NCI-H1436 (cell line): ENCODE data around the gene STMN3.

Experiments
- DNase-seq: peaks from one replicate; lab custom pipeline; 2025; lab: John Stamatoyannopoulos, UW

STMN3 gene

DNA sequence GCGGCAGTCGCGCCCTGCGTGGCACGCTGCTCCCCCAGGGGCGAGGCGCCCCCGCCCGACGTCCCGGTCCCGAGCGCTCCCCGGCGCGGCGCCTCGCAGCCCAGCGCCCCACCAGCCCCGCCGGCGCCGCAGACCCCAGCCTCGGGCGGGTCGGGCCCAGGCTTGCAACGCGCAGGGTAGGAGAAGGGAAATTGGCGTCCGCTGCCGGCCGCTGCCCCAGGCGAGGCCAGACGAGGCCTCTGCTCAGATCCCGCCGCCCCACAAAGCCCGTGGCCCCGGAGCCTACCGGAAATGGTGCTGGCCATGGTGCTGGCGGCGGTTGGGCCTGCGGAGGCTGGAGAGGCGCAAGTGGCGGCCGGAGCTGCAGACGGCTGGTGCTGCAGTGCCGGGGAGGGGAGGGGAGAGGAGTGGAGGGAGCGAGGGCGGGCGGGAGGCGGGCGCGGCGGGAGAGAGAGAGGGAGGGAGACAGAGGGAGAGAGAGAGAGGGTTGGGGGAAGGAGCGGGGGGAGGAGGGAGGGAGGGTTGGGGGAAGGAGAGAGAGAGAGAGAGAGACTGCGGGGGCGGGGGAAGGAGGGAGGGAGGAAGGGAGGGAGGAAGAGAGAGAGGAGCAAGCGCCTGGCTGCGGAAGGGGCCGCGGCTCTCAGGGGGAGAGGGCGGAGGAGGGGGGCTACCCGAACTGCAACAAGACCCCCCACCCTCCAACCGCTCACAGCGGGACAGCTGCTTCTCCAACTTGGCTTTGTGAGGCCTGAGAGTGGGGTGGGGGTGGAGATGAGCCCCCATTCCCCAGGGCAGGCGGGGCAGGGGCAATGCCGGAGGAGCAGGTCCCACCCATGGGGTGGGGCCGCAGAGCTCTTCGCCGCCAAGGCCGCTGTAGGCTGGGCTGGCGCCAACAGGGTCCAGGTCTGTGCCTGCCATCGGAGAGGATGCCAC lies at the start of gene STMN3:
TSS of gene STMN3 (minus strand) at position 384 of the 933 bp plus-strand sequence. CDS start at position 305, 79 bp downstream.
- DNase-seq = peak; percentile 88

- DNase-seq = no peak
Measured at GRCh38 chr20:63702036-63702665, 48.9 kb upstream of the STMN3 start.

GRCh38 chr20:63701329-63702035 lies 48.3 kb upstream of the STMN3 start:
- DNase-seq = no peak

- DNase-seq = no peak
Measured at GRCh38 chr20:63701051-63701328, 47.8 kb upstream of the STMN3 start.

GRCh38 chr20:63700199-63701050 lies 47.2 kb upstream of the STMN3 start:
- no peak for DNase-seq

DNA sequence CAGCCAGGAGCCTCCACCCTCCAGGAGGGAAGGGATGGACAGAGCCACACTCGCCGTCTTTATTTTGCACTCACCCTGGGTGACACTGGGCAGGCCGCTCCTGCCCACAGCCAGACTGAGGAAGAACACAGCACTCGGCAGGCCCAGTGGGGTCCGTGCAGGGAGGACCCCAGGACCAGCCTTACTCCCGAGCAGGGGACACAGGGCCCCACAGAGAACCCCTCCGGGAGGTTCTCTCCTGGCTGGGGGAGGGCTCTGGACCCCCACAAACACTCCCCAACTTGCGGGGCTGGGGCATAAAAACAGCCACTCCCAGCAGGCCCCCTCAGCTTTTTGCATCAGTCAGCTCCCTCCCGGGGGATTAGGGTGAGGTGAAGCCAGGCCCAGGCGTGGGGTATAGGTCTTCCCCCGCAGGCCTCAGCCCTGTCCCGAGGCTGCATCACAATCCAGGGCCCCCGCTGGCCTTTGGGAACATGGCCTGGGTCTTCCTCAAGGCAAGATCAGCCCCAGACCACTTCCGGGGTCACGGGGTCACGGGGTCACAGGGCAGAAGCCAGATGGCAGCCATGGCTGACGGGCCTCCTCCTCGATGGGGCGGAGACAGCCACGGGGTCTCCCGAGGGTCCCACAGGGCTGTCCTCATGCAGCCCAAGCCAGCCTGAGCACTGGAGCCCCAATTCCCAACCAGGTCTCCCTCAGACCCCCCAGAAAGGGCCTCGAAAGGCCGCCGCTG lies 46.4 kb upstream of the STMN3 start:
- no peak for DNase-seq

DNA sequence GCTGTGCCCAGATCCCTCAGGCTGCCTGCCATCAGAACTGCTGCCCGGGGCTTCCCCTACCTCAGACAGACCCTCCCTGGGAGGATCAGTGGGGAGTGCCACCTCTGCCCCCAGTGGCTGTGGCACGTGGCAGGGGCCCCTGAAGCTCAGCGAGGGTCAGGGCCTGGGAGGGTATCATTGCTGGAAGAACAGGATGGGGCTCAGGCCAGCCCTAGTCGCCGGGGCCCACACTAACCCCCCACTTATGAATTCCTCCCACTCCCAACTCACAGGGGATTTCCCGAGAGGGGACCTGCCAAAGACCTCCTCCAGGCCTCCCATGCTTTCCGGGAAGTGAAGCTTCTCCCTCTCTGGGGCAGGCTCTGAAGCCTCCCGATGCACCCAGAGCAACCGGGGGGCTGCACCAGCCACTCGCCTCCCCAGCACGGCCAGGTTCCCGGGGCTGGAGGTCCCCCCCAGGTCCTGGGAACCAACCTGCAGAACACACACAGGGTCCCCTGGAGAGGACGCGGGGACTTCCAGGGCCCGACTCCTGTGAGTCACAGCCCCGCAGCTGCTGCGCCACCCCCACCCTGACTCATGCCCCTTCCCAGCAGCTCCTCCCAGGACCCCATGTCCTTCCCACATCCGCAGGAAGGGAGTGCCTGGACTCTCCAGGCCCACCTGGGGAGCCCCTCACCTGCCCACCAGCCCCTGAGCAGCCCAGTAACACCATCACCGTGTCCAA lies 45.7 kb upstream of the STMN3 start:
- no peak for DNase-seq

DNA sequence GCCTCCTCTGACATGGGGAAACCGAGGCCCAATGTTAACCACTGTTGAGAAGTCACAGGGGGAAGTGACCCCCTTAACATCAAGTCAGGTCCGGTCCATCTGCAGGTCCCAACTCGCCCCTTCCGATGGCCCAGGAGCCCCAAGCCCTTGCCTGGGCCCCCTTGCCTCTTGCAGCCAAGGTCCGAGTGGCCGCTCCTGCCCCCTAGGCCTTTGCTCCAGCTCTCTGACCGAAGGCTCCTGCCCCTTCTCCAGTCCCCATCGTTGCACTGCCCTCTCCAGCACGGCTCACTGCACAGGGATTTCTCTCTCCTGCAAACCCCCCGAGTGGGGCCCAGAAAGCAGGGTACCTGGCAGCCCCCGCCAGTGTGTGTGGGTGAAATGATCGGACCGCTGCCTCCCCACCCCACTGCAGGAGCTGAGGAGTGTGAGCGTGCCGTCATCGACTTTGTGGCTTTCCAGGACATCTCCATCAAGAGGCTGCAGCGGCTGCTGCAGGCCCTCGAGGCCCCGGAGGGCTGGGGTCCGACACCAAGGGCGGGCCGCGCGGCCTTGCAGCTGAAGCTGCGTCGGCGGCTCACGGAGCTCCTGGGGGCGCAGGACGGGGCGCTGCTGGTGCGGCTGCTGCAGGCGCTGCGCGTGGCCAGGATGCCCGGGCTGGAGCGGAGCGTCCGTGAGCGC lies 44.8 kb upstream of the STMN3 start:
- no peak for DNase-seq

DNA sequence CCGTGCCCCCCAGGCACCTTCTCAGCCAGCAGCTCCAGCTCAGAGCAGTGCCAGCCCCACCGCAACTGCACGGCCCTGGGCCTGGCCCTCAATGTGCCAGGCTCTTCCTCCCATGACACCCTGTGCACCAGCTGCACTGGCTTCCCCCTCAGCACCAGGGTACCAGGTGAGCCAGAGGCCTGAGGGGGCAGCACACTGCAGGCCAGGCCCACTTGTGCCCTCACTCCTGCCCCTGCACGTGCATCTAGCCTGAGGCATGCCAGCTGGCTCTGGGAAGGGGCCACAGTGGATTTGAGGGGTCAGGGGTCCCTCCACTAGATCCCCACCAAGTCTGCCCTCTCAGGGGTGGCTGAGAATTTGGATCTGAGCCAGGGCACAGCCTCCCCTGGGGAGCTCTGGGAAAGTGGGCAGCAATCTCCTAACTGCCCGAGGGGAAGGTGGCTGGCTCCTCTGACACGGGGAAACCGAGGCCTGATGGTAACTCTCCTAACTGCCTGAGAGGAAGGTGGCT lies 44.2 kb upstream of the STMN3 start:
- no peak for DNase-seq

DNA sequence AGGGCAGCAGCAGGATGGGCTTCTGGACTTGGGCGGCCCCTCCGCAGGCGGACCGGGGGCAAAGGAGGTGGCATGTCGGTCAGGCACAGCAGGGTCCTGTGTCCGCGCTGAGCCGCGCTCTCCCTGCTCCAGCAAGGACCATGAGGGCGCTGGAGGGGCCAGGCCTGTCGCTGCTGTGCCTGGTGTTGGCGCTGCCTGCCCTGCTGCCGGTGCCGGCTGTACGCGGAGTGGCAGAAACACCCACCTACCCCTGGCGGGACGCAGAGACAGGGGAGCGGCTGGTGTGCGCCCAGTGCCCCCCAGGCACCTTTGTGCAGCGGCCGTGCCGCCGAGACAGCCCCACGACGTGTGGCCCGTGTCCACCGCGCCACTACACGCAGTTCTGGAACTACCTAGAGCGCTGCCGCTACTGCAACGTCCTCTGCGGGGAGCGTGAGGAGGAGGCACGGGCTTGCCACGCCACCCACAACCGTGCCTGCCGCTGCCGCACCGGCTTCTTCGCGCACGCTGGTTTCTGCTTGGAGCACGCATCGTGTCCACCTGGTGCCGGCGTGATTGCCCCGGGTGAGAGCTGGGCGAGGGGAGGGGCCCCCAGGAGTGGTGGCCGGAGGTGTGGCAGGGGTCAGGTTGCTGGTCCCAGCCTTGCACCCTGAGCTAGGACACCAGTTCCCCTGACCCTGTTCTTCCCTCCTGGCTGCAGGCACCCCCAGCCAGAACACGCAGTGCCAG lies 43.6 kb upstream of the STMN3 start, which contains the start of gene TNFRSF6B:
TSS of gene TNFRSF6B (plus strand) at position 25 of the 729 bp plus-strand sequence. CDS start at position 141, 116 bp downstream.
- no peak for DNase-seq

GRCh38 chr20:63696306-63696627 lies 43.0 kb upstream of the STMN3 start:
- DNase-seq = no peak

DNA sequence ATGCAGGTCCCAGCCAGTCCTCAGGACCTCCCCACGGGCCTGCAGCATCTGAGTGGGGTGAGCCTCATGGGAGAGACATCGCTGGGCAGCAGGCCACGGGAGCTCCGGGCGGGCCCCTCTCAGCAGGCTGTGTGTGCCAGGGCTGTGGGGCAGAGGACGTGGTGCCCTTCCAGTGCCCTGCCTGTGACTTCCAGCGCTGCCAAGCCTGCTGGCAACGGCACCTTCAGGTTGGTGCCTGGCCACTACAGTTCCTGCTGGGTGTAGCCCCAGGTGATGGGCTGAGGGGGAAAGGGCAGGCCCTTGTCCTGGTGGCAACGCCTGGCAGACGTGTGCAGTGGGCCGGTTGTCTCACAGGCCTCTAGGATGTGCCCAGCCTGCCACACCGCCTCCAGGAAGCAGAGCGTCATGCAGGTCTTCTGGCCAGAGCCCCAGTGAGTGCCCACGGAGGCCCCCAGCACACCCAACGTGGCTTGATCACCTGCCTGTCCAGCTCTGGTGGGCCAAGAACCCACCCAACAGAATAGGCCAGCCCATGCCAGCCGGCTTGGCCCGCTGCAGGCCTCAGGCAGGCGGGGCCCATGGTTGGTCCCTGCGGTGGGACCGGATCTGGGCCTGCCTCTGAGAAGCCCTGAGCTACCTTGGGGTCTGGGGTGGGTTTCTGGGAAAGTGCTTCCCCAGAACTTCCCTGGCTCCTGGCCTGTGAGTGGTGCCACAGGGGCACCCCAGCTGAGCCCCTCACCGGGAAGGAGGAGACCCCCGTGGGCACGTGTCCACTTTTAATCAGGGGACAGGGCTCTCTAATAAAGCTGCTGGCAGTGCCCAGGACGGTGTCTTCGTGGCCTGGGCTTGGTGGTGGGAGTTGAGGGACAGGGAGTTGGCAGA lies 42.4 kb upstream of the STMN3 start:
- no peak for DNase-seq

- DNase-seq = no peak
Measured at GRCh38 chr20:63694584-63695423, 41.6 kb upstream of the STMN3 start.

GRCh38 chr20:63693733-63694583 lies 40.7 kb upstream of the STMN3 start:
- no peak for DNase-seq

GRCh38 chr20:63693083-63693732 lies 40.0 kb upstream of the STMN3 start:
- no peak for DNase-seq
